ENCODE measurements around the gene CCNA1.

The CCNA1 gene

DNA sequence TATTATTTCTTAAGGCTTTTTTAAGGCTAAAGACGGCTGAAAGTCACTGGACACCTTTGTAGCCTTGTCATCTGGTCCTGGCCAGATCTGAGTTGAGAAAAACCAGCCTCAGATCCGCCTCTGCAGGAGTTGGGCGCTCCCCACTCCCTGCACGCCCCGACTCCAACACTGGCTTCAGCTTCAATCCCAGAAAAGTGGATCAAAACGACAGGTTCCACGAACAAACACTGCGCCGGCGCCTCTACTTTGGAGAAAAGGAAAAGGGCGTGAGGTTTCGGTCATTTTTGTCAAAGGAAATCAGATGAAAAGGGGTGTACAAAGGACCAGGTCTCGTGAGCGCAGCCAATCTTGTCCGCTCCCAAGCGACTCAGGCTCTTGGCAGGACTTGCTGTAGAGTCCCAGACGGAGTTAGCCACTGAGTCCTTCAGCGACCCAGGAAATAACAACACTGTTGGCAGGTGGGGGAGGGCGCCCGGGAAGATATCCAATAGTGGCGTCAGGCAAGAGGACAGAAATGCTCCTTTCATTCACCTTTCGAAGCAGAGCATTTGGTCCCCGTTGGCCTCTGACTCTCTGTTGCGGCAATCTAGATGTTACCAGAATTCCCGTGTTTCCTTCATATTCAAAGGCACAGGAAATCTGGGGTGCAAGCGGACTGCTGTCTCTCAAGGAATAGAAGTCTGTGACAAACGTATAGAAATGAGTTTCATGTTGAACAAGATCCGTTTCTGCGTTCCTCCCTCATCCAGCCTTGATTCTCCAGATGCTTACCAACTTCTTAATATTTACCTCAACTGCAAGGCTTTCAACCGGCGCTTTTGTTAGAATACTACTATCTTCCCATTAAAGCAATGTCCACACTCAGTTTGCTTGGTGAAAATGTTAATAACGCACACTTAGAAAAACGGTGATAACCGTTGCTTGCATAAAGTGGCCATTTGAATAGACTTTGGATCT lies 1.8 kb upstream of the CCNA1 start:
- Histone ChIP-seq H3F3A (ENCODE audit: low read depth) (no peaks in the 10 kb centered on the region), H4K20me1 (ENCODE audit: insufficient read depth, low read length, poor library complexity, severe bottlenecking) (no peaks in the 10 kb centered on the region), H3K9me2 (replicated peaks; ENCODE audit: low read depth, low read length) (no peaks in the 10 kb centered on the region), H3K4me2 (ENCODE audit: low read depth, low read length, poor library complexity, severe bottlenecking) (no peak overlapping the region), H3K4me3 (ENCODE audit: low read length, poor library complexity, severe bottlenecking) (no peak overlapping the region), H2AFZ (ENCODE audit: low read length) (no peak overlapping the region), H3K27me3 (ENCODE audit: insufficient read depth, low read length, poor library complexity, severe bottlenecking) (no peaks in the 10 kb centered on the region), H3K4me1 (ENCODE audit: insufficient read depth, low read length, poor library complexity, severe bottlenecking) (no peaks in the 10 kb centered on the region), H3K9ac (ENCODE audit: low read depth, low read length, poor library complexity, severe bottlenecking) (no peak overlapping the region), H3K36me3 (ENCODE audit: insufficient read depth, low read length) (no peaks in the 10 kb centered on the region), H3K79me2 (ENCODE audit: insufficient read depth, low read length) (no peaks in the 10 kb centered on the region), H3K9me3 (ENCODE audit: insufficient read depth, low read depth, low read length) (no peaks in the 10 kb centered on the region)
- TF ChIP-seq, protein P1, sequence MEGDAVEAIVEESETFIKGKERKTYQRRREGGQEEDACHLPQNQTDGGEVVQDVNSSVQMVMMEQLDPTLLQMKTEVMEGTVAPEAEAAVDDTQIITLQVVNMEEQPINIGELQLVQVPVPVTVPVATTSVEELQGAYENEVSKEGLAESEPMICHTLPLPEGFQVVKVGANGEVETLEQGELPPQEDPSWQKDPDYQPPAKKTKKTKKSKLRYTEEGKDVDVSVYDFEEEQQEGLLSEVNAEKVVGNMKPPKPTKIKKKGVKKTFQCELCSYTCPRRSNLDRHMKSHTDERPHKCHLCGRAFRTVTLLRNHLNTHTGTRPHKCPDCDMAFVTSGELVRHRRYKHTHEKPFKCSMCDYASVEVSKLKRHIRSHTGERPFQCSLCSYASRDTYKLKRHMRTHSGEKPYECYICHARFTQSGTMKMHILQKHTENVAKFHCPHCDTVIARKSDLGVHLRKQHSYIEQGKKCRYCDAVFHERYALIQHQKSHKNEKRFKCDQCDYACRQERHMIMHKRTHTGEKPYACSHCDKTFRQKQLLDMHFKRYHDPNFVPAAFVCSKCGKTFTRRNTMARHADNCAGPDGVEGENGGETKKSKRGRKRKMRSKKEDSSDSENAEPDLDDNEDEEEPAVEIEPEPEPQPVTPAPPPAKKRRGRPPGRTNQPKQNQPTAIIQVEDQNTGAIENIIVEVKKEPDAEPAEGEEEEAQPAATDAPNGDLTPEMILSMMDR (conservative IDR thresholded peaks at IDR 0.05; ENCODE audit: low read length), result no peak
- no peak for TF ChIP-seq EZH2phosphoT487 (IDR thresholded peaks at IDR 0.05; ENCODE audit: borderline replicate concordance)

DNA sequence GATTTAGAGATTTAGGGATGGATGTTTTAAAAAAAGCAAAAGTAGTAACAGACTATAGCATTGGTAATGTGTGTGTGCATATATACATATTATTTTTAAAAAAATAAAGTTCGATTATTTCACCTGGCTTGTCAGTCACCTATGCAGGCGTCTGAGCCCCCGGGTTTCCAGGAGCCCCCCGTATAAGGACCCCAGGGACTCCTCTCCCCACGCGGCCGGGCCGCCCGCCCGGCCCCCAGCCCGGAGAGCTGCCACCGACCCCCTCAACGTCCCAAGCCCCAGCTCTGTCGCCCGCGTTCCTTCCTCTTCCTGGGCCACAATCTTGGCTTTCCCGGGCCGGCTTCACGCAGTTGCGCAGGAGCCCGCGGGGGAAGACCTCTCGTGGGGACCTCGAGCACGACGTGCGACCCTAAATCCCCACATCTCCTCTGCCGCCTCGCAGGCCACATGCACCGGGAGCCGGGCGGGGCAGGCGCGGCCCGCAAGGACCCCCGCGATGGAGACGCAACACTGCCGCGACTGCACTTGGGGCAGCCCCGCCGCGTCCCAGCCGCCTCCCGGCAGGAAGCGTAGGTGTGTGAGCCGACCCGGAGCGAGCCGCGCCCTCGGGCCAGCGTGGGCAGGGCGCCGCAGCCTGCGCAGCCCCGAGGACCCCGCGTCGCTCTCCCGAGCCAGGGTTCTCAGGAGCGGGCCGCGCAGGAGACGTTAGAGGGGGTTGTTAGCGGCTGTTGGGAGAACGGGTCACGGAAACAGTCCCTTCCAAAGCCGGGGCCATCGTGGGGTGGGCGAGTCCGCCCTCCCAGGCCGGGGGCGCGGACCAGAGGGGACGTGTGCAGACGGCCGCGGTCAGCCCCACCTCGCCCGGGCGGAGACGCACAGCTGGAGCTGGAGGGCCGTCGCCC lies 840 bp upstream of the CCNA1 start:
- TF ChIP-seq EZH2phosphoT487 (IDR thresholded peaks at IDR 0.05; ENCODE audit: borderline replicate concordance), result no peak
- TF ChIP-seq, protein P1 (conservative IDR thresholded peaks at IDR 0.05; ENCODE audit: low read length), result no peak
- no peaks in the 10 kb centered on the region for H3K36me3 ChIP-seq (ENCODE audit: insufficient read depth, low read length)
- H3K9me2 ChIP-seq (replicated peaks; ENCODE audit: low read depth, low read length), result no peaks in the 10 kb centered on the region
- no peaks in the 10 kb centered on the region for H3K79me2 ChIP-seq (ENCODE audit: insufficient read depth, low read length)
- no peaks in the 10 kb centered on the region for H3F3A ChIP-seq (ENCODE audit: low read depth)
- no peak overlapping the region for H3K4me2 ChIP-seq (ENCODE audit: low read depth, low read length, poor library complexity, severe bottlenecking)
- H3K4me1 ChIP-seq (ENCODE audit: insufficient read depth, low read length, poor library complexity, severe bottlenecking), result no peaks in the 10 kb centered on the region
- no peak overlapping the region for H3K9ac ChIP-seq (ENCODE audit: low read depth, low read length, poor library complexity, severe bottlenecking)
- no peaks in the 10 kb centered on the region for H4K20me1 ChIP-seq (ENCODE audit: insufficient read depth, low read length, poor library complexity, severe bottlenecking)
- H3K4me3 ChIP-seq (ENCODE audit: low read length, poor library complexity, severe bottlenecking), result no peak overlapping the region
- H3K9me3 ChIP-seq (ENCODE audit: insufficient read depth, low read depth, low read length), result no peaks in the 10 kb centered on the region
- no peaks in the 10 kb centered on the region for H3K27me3 ChIP-seq (ENCODE audit: insufficient read depth, low read length, poor library complexity, severe bottlenecking)
- no peak overlapping the region for H2AFZ ChIP-seq (ENCODE audit: low read length)

DNA sequence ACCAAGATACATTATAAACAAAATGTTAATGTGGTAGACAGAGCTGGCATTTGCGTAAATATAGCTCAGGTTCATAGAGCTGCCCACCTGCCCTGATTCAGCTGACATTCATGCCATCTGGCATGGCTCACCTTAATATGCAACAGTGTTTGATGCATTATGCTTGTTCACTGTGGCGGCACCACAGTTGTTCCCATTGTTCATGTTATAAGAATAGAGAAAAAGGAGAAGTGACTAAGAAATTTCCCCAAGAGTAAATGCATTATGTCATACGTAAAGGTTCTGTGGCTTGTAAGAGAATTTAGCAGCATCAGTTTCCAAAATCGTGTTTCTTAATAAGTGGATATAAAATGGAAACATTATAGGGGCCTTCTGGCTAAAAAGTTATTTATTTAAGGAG lies 4.5 kb downstream of the CCNA1 start:
- Histone ChIP-seq H3K4me2 (ENCODE audit: low read depth, low read length, poor library complexity, severe bottlenecking) (no peak overlapping the region), H3K27me3 (ENCODE audit: insufficient read depth, low read length, poor library complexity, severe bottlenecking) (no peaks in the 10 kb centered on the region)

More for the DNA sequence above, 4.5 kb downstream of the CCNA1 start:
- Histone ChIP-seq H4K20me1 (ENCODE audit: insufficient read depth, low read length, poor library complexity, severe bottlenecking) (no peaks in the 10 kb centered on the region), H3K9me2 (replicated peaks; ENCODE audit: low read depth, low read length) (no peaks in the 10 kb centered on the region), H3K9me3 (ENCODE audit: insufficient read depth, low read depth, low read length) (no peaks in the 10 kb centered on the region), H3K4me1 (ENCODE audit: insufficient read depth, low read length, poor library complexity, severe bottlenecking) (peaks cover 14% of the 10 kb centered on the region), H3K9ac (ENCODE audit: low read depth, low read length, poor library complexity, severe bottlenecking) (no peak overlapping the region), H3F3A (ENCODE audit: low read depth) (no peaks in the 10 kb centered on the region), H3K79me2 (ENCODE audit: insufficient read depth, low read length) (no peaks in the 10 kb centered on the region), H2AFZ (ENCODE audit: low read length) (no peak overlapping the region), H3K4me3 (ENCODE audit: low read length, poor library complexity, severe bottlenecking) (no peak overlapping the region), H3K36me3 (ENCODE audit: insufficient read depth, low read length) (no peaks in the 10 kb centered on the region)
- TF ChIP-seq, protein P1 (conservative IDR thresholded peaks at IDR 0.05; ENCODE audit: low read length), result no peak
